Activated CD4-positive, alpha-beta T cell treated with anti-CD3 and anti-CD28 coated beads for 24 hours (primary cell): ENCODE results near the gene TTLL12.
A peak's percentile ranks its signal among the peaks of the same experiment; 100 is the strongest.
"Not testable (repeated sequence)": the region's sequence is repeated elsewhere in the genome, so short reads cannot be mapped to it uniquely, and the experiment has no call there.

ENCODE experiments used
- DNase-seq, 2 donors: peaks; one replicate each; pipeline ENCODE4 v3.0.0-alpha.2; 2020; ENCODE audit warnings: low read depth in 2 of 2

Gene TTLL12

GRCh38 chr22:43153899-43154298 lies 33.0 kb downstream of the TTLL12 start:
- no peak for DNase-seq

- peak; percentile 32 to 44 for DNase-seq
Measured at GRCh38 chr22:43152357-43153071, 34.4 kb downstream of the TTLL12 start.

- DNase-seq = no peak
Measured at GRCh38 chr22:43152003-43152356, 35.0 kb downstream of the TTLL12 start.

GRCh38 chr22:43151251-43152002 lies 35.5 kb downstream of the TTLL12 start, which contains the start of gene TSPO:
TSPO (plus strand) TSS chr22:43151559; CDS start chr22:43159239, 7,680 bp downstream.
- peak; percentile 43 to 51 for DNase-seq

- no peak for DNase-seq
Measured at GRCh38 chr22:43150731-43151206, 36.2 kb downstream of the TTLL12 start.

GRCh38 chr22:43148581-43148980 lies 38.4 kb downstream of the TTLL12 start:
- no peak for DNase-seq

GRCh38 chr22:43147821-43148220 lies 39.1 kb downstream of the TTLL12 start:
- no peak for DNase-seq

- DNase-seq = not testable (repeated sequence)
Measured at GRCh38 chr22:43146332-43146731, 40.6 kb downstream of the TTLL12 start.

- DNase-seq = not testable (repeated sequence)
Measured at GRCh38 chr22:43145371-43145770, 41.6 kb downstream of the TTLL12 start.

GRCh38 chr22:43144949-43145348 lies 42.0 kb downstream of the TTLL12 start:
- no peak for DNase-seq

- peak; percentile 71 to 72 for DNase-seq
Measured at GRCh38 chr22:43142880-43143562, 43.9 kb downstream of the TTLL12 start, which contains the start of gene MCAT. MCAT (minus strand) TSS chr22:43143398; CDS start chr22:43143348, 50 bp downstream.

- no peak for DNase-seq
Measured at GRCh38 chr22:43136801-43137200, 50.1 kb downstream of the TTLL12 start.

GRCh38 chr22:43136255-43136654 lies 50.7 kb downstream of the TTLL12 start:
- no peak for DNase-seq

- DNase-seq = no peak
Measured at GRCh38 chr22:43135565-43135964, 51.4 kb downstream of the TTLL12 start.

GRCh38 chr22:43134553-43134952 lies 52.4 kb downstream of the TTLL12 start:
- DNase-seq = no peak

- no peak for DNase-seq
Measured at GRCh38 chr22:43133401-43133800, 53.5 kb downstream of the TTLL12 start.

GRCh38 chr22:43131773-43132501 lies 55.0 kb downstream of the TTLL12 start:
- no peak for DNase-seq

- no peak for DNase-seq
Measured at GRCh38 chr22:43129426-43130425, 57.2 kb downstream of the TTLL12 start.

GRCh38 chr22:43128928-43129424 lies 58.0 kb downstream of the TTLL12 start:
- DNase-seq = no peak

GRCh38 chr22:43128116-43128515 lies 58.8 kb downstream of the TTLL12 start:
- no peak for DNase-seq
